NCI-H2227 (cell line): Measurements from ENCODE around the gene PADI4.
"Not testable (repeated sequence)": the region's sequence is repeated elsewhere in the genome, so short reads cannot be mapped to it uniquely, and the experiment has no call there.

Source experiments
- DNase-seq: peaks from one replicate; lab custom pipeline; 2025; ENCODE audit not compliant: unreplicated experiment; lab: John Stamatoyannopoulos, UW

The PADI4 gene

GRCh38 chr1:17377325-17377953, 69.4 kb downstream of the PADI4 start:
- no peak for DNase-seq

DNA sequence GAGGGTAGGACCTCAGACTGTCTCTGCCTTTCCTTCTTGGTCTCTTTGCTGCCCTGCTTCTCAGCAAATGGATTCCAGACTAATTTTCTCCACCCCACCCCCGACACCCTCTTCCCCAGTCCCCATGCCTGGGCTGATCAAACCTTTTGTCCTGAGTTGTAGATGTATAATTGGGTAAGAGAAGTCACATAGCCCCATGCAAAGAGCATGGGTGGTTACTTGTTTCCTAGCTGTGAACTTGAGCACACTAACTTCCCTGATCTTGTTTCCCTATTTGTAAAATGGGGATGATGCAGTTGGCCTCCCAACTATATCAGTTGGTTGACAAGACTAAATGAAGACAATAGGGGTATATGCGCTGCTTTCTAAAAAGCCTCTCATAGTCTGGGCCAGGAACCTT, 73.2 kb downstream of the PADI4 start:
- DNase-seq, result no peak

DNA sequence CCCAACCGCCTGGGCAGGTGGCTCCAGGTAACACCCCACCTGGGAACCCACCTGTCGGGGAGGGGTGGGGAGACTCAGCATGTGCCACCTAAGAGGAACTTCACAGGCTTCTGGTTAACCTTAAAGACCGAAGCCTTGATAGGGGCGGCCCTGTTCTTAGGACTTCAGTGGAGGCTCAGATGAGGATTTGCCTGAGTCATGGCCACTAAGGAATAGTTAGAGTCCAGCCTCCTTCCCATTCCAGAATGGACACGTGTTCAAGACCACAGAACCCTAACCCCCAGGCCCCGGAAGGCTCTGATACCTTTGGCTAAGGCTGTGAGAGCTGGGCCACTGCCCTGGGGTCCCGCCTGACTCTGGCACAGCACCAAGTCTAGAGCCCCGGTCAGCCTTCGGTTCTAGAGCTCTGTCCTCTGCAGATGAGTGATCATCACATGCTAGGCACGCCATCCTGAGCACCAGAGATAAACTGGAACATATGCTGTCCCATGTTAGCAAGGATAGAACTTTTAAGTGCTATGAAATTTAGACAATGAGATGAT, 84.3 kb downstream of the PADI4 start:
- no peak for DNase-seq

DNA sequence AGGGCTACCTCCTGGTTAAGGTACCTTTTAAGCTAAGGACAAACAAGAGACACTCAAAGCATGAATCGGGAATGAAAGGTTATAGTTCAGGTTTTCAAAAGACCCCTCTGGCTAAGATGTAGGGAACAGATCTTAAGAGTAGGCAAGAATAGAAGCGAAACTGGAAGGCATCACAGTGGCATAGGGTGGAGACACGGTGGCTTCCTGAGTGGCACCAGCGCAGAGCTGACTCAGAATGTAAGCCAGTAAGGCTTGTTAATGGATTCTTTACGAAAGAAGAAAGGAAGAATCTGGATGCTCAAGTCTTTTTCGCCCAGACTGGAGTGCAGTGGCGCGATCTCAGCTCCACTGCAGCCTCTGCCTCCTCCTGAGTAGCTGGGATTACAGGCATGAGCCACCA, 85.2 kb downstream of the PADI4 start:
- DNase-seq, result no peak

DNA sequence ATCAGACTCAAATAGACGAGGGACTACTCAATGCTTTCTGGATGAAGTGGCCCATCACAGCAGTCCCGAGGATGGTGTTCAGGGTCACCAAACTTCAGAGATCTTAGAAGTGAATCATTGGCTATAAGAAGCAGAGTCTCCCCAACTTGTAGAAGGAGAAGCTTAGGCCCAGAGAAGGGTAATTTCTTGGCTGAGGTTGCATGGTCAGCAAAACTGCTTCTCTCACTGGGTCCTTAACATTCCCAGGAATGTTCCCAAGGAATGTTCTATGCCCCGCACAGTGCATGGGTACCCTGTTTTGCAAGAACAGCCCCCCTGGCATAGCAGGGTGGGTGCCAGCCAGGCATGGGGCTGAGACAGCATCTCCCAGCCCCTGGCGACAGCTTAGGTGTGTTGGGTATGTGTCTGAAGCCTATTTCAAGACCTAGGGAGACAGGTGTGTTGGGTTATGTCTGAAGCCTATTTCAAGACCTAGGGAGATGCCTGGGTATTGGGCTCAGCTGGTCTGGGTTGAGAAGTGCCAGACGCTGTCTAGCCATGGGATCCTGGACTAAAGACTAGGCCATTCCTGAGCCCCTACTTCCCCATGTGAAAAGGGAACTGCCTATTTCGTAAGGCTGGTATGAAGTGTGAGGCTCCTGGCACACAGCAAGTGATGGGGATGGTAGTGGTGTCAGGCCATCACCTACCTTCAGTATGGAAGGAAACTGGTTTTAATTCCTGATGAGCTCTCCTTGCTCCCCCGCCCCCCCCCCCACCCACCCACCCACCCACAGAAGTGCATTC, 90.1 kb downstream of the PADI4 start:
- DNase-seq, result no peak

GRCh38 chr1:17400725-17401341, 92.8 kb downstream of the PADI4 start:
- DNase-seq, result no peak

DNA sequence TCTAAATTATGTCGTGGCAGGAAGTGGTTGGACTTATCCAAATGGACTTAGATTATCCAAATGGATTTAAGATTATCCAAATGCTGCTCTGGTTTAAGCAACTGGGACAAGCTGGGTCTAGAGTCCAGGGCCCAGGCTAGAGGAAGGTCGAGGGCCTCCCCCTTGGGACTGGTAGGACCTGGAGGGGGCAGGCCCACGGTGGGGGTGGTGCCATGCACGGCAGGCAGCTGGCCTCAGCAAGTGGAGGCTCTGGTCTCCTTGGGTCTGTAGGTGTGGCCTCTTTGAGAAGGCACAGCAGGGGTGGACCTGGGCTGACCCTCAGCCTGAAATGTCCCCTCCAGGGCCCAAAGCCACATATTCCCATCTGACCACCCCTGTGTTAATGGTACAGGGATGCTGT, 93.8 kb downstream of the PADI4 start:
- DNase-seq, result no peak

DNA sequence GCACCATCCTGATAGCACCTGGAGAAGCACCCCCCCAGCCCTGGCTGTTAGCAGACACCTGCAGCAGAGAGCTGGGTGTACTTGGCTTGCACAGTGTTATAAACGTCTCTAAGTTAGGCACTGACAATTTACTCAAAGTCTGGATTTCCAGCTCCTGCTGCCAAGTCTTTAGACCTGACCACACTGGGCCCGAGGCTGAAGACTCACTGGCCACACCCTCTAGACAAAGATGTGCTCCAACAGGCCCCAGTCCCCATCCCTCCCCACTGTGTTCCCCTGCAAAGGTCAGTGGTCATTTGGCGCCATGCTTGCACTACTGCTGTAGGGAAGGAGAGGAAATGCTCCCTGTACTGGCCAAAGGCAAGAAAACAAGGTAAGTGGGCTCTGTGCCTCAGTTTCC, 95.1 kb downstream of the PADI4 start:
- DNase-seq, result no peak

- no peak for DNase-seq
Measured at GRCh38 chr1:17404034-17404684, 96.2 kb downstream of the PADI4 start.

DNA sequence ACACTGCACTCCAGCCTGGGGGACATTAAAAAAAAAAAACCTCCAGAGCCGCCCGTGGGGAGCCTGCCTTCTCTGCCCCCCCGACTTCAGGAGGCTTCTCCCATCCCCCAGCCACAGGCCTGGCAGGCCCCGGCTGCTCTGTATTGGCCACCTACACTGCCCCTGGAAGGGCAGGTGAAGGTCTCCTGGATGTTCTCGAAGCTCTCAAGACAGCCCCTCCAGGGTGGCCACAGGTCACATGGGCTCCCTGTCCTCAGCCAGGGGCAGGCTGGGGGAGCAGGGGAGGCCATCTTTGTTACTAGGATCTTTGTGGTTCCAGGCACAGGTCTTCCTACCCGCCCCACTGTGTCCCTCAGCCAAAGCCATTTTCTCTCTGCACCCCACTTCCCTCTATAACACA, 96.8 kb downstream of the PADI4 start:
- no peak for DNase-seq

DNA sequence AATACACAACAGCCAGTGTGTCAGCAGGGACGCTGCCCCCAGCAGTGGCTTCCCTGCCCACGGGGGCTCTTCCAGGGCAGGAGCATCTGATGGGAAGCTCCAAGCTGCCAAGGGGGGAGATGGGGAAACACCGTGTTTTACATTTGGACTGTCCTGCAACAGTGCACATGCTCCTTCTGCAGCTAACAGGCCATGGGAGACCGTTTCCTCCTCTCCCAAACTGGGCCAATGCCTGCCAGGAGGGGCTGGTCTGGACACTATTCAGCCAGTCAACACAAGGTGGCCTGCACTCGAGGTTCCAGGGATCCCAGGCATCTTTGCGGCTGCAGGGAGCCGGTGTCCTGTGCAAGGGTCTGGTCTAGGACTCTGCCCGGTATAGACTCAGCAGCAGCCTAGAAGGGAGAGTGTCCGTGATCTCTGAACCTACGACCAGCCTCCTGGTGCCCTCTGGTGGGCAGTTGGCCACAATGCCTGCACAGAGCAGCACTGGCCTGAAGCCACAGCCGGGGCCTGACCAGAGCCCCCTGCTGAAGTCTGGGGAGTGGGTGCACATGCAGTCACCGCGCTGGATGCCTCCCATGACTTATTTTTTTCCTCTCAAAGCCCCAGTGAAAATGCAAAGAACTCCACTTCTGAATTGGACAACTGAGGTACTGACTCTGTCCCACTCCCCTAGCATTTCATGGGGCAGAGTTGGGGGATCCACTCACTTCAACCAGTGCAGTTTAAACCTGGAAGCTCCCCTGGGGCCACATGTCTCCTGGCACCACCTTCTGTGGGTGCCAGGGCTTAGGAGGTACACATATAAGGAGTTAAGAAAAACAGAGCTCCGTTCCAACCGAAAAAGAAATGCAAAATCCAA, 98.1 kb downstream of the PADI4 start:
- DNase-seq, result peak; percentile 66

- DNase-seq, result not testable (repeated sequence)
Measured at GRCh38 chr1:17406760-17407475, 98.9 kb downstream of the PADI4 start.

GRCh38 chr1:17407786-17408514, 100.0 kb downstream of the PADI4 start:
- peak; percentile 20 for DNase-seq

DNA sequence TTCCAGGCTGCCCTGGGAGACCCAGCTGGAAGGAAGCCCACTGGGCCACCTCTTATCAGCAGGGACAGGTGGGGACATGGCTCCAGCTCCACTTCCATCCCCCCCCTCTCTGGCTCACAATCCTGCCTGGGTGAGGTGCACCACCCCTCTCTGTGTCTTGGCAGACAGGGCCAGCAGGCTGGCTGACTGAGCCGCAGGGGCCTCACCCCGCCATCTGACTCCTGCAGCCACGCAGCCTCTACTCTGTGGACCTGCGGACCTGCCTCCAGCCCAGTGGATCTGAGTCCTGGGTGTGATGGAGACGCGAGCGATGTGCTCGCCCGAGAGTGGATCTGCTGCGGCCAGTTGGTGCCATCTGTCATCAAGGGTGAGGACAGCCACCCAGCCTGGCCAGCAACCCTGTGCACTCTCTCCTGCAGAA, 101.4 kb downstream of the PADI4 start:
- DNase-seq, result no peak

DNA sequence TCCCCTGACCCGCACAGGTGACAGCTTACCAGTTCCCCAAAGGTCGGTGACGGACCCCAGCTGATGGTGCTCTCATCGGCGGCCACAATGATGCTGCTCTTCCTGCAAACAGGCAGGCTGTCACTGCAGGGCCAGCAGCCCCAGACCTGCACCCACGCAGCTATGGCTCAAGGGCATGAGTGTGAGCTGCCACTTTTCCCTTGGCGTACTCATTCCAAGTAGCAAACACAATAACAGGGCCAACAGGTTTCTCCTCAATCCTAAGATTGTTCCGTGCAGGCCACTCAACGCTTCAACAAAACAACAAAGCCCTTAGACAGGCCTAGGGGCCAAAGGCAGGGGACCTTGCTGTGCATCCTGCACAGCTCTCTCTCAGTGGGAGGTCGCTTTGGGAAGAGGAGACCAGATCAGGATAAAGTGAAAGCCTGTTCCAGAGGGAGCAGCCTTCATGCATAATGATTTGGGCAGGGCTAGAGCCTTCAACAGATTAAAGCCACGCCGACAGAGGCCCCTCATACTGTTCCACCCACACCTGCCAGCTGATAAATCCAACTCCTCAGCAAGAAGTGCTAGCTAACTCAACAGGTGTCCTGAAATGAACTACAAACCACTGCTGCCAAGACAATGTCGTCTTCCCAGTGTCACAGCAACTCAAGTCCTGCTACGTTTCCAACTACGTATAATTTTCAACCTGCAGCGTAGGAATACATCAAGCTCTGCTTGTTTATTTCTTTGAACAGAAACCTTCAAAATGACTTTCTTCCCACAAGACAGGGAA, 104.3 kb downstream of the PADI4 start:
- no peak for DNase-seq
